Muscle of arm (tissue), 12 donors: Measurements from ENCODE around the gene FAM193B. TPM values are rescaled to one million over a fixed set of nuclear protein-coding genes. Genes with fewer than 3 reads are reported as not detected.
"Not testable (repeated sequence)": the region's sequence is repeated elsewhere in the genome, so short reads cannot be mapped to it uniquely, and the experiment has no call there.

Source experiments
- DNase-seq: peaks from one replicate; pipeline ENCODE4 v3.0.0-alpha.2; 2013
- polyA plus RNA-seq, 12 donors: library from polyadenylated mRNA; unstranded; fragments of 120-200 nt; gene quantifications; one replicate each; pipeline ENCODE4 v1.2.1, GENCODE V29; 2013; ENCODE audit not compliant: insufficient read length in 12 of 12

The FAM193B gene
- polyA plus RNA-seq, 12 donors, result 38.3 to 121 (median 53.0) TPM; not detected in 1

DNA sequence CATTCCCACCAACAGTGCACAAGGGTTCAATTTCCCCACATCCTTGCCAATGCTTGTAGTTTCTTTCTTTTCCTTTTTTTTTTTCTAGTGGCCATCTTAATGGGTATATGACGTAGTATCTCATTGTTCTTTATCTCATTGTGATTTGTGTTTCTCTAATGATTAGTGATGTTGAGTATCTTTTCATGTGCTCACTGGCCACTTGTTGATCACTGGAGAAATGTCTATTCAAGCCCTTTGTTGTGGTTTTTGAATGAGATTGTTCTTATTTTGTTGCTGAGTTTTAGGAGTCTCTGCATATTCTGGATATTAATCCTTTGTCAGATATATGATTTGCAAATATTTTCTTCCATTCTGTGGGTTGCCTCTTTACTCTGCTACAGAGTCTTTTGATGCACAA lies 36.0 kb upstream of the FAM193B start:
- no peak for DNase-seq

DNA sequence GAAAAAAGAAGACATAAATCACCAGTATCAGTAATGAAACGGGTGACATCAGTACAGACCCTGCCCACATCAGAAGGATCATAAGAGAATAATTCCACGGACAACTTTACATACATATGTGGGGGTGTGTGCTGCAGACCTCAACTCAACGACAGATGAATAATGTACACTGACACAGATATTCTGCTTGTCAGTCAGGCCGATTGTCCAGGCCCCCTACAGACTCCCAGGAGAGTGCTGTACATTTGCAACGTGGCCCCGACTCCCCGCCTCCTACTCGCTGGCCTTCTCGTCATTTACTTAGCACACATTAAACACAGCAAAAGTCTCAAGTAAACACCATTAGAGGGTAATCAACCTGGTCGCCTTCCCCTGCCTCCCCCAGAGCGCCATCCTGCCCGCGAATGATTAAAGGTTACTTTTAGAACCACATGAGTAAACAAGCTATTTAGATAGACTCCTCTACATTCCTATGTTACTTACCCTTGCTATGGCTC lies 34.1 kb upstream of the FAM193B start:
- DNase-seq, result no peak

DNA sequence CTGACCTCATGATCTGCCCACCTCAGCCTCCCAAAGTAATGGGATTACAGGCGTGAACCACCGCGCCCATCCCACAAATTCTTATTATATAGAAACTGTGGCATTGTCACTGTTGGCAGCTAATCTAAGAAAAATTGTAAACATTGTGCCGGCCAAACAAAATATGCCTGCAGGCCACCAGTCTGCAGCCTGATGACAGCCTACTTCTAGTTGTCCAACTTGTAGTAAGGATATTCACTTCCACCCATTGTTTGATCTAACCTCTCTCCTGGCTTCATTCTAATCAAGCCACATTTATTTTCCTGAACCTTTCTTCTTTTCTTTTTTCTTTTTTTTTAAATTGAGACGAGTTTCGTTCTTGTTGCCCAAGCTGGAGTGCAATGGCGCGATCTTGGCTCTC lies 24.0 kb upstream of the FAM193B start:
- no peak for DNase-seq

DNA sequence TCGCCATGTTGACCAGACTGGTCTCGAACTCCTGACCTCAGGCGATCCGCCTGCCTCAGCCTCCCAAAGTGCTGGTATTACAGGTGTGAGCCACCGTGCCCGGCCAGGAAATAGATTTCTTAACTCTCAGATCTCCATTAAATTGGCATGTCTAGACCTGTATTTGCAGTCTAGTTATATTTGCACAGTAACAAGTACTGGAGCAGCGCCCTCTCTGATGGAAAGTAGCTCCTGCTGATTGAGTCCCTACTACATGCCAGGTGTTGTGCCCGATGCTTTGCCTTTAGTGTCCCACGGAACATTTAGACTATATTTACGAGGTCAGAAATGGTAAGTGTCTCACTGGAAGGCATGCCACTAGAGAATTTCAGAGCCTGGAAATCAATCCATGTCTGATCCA lies 21.8 kb upstream of the FAM193B start:
- DNase-seq, result no peak

DNA sequence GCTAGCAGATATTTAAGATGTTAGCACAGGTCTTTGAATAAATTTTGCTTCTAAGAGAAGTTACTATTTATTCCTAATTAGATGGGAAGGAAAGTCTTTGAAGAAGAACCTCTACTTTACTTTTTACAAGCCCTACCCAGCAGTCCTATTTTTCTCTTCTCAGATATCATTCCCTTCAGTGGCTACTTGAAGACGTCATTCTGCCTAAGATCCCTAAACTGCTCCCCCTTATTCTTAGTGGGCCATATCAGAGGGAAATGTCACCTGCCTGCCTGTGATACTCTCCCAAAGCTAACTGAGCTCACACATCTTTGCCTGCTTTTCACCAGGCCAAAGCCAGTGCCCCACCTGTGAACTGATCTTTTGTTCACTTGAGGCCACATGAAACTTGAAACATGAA lies 21.1 kb upstream of the FAM193B start:
- DNase-seq, result no peak

DNA sequence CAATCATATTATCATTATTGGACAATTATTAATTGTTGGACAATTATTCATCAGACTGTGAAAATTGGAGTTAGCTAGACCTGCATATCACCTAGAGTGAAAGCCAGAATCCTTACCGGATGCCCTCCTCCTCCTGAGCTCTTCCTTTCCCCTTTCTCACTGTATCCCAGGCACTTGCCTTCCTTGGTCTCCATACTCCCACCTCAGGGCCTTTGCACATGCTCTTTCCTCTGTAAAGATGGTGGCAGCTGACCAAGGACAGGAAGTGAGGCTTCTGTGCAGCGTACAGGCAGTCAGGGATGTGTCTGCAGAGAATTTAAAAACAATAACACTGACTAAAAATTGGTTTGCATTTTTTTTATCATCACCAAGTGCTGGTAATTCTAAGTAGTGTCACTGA lies 15.5 kb upstream of the FAM193B start:
- no peak for DNase-seq

DNA sequence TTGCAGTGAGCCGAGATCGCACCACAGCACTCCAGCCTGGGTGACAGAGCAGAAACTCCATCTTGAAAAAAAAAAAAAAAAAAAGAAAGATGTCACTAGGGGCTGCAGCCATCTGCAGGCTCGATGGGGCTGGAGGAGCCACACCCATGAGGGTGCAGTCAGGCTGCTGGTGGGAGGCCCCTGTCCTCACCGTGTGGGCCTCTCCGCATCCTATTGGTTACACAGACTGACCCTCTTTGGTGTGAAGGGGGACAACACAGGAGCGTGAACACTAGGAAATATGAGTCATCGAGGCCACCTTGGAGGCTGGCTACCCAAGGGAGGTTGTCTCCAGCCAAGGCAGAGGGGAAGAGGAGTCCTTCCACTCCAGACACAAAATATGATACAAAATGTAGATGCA lies 14.0 kb upstream of the FAM193B start:
- DNase-seq, result no peak

DNA sequence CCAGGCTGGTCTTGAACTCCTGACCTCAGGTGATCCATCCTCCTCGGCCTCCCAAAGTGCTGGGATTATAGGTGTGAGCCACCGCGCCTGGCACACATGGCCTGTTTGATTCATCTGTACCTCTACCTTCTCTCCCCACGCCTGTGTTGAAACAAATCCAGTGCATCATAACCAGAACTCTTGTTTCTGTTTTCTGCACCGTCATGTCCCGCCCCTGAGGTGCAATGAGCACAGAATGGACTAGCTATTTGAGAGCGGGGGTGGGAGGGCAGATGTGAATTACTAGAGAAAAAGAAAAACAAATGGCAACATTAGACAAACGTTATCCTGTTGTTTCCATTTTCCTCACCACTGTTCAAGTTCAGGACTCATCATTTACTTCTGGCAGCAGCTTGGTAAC lies 10.7 kb upstream of the FAM193B start:
- DNase-seq, result no peak

DNA sequence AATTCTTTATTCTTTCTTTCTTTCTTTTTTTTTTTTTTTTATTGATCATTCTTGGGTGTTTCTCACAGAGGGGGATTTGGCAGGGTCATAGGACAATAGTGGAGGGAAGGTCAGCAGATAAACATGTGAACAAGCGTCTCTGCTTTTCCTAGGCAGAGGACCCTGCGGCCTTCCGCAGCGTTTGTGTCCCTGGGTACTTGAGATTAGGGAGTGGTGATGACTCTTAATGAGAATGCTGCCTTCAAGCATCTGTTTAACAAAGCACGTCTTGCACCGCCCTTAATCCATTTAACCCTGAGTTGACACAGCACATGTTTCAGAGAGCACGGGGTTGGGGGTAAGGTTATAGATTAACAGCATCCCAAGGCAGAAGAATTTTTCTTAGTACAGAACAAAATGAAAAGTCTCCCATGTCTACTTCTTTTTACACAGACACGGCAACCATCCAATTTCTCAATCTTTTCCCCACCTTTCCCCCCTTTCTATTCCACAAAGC lies 5.1 kb upstream of the FAM193B start:
- DNase-seq, result not testable (repeated sequence)

DNA sequence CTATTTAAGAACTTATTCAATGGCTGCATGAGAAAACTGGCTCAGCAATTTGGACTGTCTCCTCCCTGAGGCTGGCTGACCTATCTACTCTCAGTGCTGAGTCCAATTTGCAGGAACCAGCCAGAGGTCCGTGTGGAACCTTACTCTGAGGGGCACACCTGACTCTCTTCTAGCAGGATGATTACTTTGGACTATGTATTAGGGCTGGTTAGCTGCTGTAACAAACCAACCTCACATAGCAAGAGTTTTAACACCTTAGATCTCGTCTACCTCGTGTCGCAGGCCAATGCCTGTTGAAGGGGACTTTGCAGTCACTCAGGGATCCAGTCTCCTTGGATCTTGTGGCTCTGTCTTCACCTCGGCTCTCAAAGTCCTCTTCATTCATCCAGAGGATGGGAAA lies 3.4 kb upstream of the FAM193B start:
- DNase-seq, result no peak

DNA sequence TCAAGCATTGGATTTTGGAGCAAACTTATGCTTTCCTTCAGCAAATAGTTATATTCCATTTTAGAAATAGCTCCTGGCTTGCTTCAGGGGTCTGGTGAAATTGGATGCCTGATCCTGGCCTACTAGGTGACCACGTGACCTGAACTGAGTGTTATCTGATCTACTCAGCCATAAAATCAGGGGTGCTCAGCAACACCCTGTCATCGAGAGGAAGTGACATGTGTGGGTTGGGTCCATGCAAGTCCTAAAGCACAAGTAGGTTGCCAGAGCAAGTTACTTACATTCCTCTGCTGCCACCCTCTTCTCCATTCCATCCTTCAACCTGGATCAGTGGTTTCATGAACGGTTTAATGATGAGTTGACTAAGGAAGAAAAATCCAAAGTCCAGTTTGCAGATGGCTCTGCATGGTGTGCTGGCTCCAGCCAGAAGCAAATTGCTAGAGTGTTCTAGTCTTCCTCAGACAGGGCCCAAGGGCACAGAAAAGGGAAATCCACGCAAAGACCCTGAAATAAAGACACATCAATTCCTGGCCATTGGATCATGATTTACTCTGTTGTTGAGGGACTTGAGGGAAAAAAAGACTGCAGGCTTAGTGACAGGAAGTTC lies 2.8 kb upstream of the FAM193B start:
- DNase-seq, result no peak

DNA sequence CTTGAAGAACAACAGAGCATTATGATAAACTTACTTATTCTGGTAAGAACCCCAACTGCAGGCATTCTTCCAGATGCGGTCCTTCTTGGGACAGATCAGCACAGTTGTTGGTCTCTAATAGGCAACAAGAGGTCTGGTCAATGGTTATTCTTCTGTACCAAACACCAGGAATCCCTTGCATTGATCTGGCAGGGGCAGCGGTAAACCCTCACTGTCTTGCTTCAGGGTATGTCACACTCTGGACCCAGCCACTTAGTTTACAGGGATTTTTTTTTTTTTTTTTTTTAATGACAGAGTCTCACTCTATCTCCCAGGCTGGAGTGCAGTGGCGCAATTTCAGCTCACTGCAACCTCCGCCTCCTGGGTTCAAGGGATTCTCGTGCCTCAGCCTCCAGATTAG lies 1.3 kb upstream of the FAM193B start:
- no peak for DNase-seq

DNA sequence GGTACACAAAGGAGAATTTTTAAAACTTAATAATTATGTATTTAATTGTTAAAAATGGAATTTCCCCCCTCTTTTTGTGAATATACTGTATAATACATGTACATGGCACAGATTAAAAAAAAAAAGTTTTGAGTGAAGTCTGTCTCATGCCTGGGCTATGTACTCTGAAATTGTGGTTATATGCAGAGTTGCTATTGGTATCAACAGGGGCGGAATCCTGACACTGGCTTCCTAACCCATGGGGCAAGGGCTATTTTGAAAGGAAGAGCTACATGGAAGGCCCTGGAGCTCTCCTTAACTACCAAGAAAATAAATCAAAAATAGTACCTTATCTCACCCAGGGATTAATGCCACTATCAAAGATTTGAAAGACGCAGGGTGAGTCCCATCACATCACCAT lies 865 bp upstream of the FAM193B start:
- no peak for DNase-seq

DNA sequence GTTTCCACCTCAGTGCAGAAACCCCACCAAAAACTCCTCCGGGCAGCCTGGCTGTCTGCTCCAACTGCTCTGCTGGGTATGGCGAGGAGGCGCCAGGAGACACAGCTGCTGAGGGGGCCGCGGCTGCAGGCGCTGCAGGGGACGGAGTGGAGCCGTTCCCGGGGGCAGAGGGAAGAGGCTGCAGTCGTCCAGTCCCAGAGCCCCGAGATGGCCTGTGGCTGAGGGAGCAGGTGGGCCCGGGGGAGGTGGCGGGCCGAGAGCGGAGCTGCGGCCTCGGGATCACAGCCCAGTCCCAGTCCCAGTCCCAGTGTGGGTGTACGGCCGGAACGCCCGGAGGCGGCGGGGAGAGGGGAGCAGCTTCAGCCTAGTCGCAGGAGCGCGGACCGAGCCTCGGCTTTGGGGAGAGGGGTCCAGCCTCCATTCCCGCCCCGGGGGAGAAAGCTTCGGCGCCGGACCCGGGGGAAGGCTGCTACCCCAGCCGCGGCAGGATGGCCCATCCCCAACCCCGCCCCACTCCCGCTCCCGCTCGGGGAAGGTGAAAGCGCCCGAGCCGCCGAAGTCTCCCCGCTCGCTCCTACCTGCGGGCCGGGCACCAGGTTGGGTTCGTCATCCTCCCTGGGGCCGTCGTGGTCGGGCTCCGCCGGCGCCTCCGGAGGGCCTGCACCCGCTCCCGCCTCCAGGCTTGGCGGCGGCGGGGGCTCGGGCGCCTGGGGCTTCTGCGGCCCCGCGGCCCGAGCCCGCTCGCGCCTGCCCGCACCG lies 513 bp downstream of the FAM193B start:
- peak; percentile 20 for DNase-seq

DNA sequence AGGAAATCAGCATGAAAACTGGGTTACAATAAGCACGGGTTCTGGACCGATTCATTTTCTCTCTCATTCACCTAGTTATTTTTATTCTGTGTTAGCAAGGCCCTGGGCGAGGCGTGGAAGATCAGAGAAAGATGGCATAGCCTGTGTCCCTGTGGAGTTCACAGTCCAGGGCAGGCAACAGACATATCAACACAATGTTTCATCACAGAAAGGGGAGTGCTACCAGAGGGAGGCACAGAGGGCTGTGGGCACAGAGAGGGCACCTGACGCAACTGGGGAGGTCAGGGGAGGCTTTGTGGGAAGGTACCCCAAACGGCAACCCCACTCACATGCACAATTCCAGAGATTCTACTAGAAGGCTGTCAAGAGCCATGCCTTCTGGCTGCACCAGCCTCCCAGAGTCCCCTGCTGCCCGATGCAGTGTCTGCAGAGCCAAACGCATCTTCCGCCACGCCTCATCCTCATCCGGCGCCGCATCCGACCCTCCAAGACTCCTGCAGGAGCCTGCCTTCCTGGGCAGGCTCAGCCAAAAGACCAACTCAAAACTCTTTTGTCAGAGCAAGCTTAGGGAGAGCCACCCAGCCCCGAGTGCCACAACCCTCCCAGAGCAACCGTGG lies 1.4 kb downstream of the FAM193B start:
- DNase-seq, result no peak

DNA sequence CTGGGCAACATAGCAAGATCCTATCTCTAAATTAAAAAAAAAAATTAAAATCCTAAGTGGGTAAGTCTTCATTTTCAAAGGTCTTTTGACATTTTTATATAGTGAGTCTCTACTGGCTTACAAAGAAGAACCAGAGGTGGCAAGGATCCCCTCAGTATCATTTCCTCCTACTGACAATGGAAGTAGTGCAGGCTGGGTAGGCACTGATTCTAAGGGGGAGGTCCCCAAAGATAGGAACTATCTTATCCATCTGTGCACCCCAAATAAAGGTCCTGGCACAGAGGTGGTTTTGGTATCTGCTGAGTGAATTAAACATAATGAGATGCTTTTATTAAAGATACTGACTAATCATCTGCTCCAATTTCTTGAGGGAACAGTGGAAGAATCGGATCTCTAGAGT lies 4.2 kb downstream of the FAM193B start:
- no peak for DNase-seq

DNA sequence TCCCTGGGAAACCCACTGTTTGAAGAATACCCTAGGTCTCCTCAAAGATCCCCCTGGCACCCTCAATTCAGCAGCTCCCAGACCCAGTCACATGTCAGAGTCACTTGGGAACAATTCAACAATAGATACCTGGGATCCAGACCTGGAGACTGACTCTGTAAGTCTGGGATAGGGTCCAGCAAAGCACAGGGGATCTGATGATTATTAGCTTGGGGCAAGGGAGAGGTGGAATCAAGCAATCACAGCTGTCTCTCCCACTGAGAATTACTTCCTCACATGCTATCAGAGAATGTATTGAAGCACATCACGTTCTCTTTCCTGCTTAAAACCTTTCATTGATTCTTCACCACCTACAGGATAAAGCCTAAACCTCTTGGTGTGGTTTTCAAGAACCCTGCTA lies 5.9 kb downstream of the FAM193B start:
- no peak for DNase-seq

DNA sequence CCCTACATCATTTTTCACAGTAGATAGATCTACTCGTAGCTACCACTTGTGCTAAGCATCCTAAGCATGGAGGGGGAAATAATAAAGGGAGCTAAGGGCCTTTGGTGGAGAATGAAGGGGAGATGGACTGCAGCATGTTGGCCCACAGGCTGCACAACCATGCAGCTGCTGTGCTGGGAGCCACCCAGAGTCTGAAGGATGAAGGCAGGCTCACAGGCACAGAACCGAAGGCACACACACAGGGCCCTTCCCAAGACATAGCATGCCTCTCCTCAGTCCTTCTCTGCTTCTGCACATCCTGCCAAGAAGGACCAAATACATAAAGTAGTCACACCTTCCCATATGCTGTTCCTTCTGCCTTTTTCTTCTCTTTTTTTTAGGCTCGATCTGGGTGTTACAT lies 6.6 kb downstream of the FAM193B start:
- no peak for DNase-seq

DNA sequence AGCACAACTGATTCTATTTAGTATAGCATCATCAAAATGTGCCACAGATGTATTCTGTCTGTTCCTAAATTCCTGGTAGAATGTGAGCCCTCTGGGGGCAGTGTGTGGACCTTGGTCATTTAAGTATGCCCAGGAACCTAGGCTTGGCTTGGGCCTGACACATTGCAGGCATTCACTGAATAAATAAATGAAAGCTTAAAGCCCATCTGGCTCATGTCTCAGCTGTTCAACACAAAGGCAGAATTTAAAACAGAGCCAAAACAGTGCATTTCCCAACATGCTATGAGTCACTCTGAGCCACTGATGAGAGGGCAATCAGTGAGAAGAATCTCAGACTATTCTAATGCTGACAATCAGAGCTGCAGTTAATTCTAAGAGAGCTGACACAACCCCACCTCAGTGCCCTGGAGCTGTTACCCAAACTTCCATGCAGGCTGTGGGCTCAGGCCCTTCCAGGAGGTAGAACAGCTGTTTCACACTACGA lies 8.1 kb downstream of the FAM193B start:
- DNase-seq, result peak; percentile 22

DNA sequence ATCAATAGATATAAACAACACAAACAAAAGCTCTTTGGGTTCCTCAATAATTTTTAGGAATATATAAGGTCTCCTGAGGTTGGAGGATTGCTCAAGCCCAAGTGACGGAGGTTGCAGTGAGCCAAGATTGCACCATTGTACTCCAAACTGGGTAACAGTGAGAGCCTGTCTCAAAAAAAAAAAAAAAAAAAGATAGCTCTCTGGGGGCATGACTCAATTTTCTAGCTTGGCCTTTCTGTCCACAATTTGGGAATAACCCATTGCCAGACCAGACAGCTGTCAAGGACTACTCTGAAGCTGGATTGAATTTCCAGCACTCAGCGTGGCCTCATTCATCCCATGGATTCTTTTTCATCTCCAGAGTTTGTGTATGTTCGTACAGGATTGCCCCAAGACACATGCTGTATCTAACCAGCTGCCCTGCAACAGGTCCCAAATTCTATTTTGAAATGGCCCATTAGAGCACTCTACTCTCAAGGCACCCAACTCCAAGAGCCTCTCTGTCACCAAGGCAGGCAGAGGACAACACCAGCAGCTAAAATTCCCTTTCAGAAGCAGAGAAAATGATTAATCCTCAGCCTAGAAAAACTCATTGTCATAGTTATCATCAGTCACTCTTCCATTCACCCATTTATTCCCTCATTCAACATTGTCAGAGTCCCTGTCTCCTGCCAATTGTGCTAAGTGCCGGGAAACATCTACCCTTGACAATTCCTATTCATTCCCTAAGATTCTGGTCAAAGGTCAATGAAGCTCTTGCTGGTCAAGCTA lies 8.7 kb downstream of the FAM193B start:
- peak; percentile 48 for DNase-seq

DNA sequence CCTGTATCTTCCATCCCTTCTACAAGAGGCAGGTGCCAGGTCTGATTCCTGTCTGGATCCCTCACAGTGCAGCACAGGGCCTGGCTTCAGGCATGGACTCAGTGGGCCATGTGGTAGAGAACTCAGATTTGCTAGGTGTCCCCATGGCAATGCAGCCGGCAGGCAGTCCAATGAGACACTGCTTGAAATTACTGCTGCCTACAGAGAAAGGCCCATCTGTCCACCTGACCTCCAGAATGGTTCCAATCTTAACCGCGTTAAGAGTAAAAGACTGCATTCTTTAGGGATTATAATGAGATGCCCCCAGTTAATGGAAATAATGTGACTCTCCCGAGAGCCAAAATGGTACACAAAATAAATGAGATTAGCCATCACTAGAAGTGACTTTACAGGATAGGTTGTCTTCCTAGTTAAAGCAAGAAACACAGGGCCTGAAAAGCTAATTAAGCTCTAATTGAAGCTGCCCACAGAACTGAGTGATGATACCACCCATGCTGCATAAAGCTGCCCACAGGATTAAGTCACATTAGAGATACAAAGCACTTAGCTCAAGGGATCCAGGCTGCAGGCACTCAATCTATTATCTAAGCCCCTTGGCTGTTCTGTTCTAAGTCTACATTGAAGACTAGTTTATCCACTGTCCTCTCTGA lies 11.4 kb downstream of the FAM193B start:
- no peak for DNase-seq

DNA sequence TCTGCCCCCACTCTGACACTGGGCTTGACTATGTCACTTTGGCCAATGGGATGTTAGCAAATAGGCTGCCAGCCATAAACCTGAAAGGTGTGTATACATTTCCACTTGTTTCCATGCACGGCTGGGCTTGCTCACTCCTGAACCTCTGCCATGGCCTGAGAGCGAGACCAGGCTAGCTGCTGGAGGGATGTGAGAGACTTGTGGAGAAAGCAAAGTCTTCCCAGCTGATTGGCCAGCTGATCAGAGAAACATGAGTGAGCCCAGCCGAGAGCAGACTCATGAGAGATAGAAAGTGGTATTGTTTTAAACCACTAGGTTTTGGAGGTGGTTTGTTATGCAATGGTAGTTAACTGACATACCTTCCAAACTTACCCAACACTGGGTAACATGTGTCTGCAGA lies 13.9 kb downstream of the FAM193B start:
- DNase-seq, result no peak
